ENCODE data around the gene TRIM24. TPM values are rescaled to one million over a fixed set of nuclear protein-coding genes. Genes with fewer than 3 reads are reported as not detected.

Gene TRIM24
- total and polyA plus RNA-seq, 2 of the 13 experiments (the other 11 are each of a cell fraction or from before 2014, with no cell fraction given): 100 to 106 TPM

DNA sequence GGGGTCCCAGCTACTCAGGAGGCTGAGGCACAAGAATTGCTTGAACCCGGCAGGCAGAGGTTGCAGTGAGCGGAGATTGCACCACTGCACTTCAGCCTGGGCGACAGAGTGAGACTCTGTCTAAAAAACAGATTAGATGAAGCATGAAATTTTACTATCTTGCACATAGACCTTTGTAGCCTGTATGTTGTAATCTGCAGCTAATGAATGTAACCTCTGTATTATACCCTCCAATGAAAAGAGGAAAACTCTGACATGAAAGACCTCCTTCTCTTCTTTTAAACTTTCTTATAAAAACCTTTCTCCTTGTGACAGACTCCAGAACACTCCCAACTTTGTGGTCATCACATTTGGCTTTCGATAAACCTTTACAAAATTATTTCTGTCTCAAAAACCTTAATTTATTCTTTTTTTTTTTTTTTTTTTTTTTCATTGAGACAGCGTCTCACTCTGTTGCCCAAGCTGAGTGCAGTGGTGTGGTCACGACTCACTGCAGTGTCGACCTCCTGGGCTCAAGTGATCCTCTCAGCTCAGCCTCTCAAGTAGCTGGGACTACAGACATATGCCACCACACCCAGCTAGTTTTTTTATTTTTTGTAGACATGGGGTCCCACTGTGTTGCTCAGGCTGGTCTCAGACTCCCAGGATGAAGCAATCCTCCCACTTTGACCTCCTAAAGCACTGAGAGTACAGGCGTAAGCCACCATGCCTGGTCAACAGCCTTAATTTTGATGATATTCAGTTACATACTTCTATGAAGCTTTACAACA, 143.7 kb downstream of the TRIM24 start (continued):
- TF ChIP-seq ZBTB7B (CRISPR knock-in tag; IDR thresholded peaks at IDR 0.05) (no peak), HNF4A (CRISPR knock-in tag; IDR thresholded peaks at IDR 0.05) (no peak)
- TF ChIP-seq, protein P1, sequence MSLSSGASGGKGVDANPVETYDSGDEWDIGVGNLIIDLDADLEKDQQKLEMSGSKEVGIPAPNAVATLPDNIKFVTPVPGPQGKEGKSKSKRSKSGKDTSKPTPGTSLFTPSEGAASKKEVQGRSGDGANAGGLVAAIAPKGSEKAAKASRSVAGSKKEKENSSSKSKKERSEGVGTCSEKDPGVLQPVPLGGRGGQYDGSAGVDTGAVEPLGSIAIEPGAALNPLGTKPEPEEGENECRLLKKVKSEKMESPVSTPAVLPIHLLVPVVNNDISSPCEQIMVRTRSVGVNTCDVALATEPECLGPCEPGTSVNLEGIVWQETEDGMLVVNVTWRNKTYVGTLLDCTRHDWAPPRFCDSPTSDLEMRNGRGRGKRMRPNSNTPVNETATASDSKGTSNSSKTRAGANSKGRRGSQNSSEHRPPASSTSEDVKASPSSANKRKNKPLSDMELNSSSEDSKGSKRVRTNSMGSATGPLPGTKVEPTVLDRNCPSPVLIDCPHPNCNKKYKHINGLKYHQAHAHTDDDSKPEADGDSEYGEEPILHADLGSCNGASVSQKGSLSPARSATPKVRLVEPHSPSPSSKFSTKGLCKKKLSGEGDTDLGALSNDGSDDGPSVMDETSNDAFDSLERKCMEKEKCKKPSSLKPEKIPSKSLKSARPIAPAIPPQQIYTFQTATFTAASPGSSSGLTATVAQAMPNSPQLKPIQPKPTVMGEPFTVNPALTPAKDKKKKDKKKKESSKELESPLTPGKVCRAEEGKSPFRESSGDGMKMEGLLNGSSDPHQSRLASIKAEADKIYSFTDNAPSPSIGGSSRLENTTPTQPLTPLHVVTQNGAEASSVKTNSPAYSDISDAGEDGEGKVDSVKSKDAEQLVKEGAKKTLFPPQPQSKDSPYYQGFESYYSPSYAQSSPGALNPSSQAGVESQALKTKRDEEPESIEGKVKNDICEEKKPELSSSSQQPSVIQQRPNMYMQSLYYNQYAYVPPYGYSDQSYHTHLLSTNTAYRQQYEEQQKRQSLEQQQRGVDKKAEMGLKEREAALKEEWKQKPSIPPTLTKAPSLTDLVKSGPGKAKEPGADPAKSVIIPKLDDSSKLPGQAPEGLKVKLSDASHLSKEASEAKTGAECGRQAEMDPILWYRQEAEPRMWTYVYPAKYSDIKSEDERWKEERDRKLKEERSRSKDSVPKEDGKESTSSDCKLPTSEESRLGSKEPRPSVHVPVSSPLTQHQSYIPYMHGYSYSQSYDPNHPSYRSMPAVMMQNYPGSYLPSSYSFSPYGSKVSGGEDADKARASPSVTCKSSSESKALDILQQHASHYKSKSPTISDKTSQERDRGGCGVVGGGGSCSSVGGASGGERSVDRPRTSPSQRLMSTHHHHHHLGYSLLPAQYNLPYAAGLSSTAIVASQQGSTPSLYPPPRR (CRISPR knock-in tag; IDR thresholded peaks at IDR 0.05; ENCODE audit: borderline replicate concordance): no peak
- TF ChIP-seq, protein P2, sequence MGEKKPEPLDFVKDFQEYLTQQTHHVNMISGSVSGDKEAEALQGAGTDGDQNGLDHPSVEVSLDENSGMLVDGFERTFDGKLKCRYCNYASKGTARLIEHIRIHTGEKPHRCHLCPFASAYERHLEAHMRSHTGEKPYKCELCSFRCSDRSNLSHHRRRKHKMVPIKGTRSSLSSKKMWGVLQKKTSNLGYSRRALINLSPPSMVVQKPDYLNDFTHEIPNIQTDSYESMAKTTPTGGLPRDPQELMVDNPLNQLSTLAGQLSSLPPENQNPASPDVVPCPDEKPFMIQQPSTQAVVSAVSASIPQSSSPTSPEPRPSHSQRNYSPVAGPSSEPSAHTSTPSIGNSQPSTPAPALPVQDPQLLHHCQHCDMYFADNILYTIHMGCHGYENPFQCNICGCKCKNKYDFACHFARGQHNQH (CRISPR knock-in tag; IDR thresholded peaks at IDR 0.05): no peak

DNA sequence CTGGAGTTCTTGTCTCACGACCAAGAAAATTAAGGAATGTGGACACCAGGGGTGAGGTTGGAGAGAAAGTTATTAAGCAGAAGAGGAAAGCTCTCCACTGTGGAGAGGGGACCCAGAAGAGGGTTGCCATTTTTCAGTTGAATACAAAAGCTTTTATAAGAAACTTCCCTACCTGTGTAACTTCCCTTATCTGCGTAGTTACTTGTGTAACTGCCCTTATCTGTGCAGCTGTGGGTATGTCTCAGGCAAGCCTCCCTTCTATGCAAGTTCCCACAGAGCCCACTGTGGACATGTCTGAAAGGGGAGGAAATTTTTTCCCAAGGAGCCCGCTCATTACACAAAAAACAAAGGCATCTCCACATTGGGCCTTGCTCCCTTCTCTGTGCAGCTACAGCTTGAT, 146.2 kb downstream of the TRIM24 start:
- Histone ChIP-seq H3K27me3 (ENCODE audit: control insufficient read depth in 1 of 2, insufficient read depth in 2 of 2, low read length in 2 of 2) (no peaks in the 10 kb centered on the region), H3K4me2 (ENCODE audit: low read depth, low read length) (no peak overlapping the region), H3K4me1 (ENCODE audit: insufficient read depth, low read length) (peaks cover 36% of the 10 kb centered on the region), H3K9ac (ENCODE audit: insufficient read depth, low read depth, low read length) (no peak overlapping the region), H2AFZ (ENCODE audit: low read length) (no peak overlapping the region), H4K20me1 (ENCODE audit: insufficient read depth, low read length) (no peaks in the 10 kb centered on the region), H3K79me2 (ENCODE audit: insufficient read depth, low read length) (no peaks in the 10 kb centered on the region), H3K4me3 (replicated peaks in 1 of 3; ENCODE audit: insufficient read depth in 1 of 3, low read depth in 2 of 3, low read length in 3 of 3) (no peak overlapping the region), H3K36me3 (replicated peaks in 1 of 2; ENCODE audit: control insufficient read depth in 1 of 2, insufficient read depth in 2 of 2, low read length in 2 of 2) (no peaks in the 10 kb centered on the region), H3K27ac (ENCODE audit: extremely low read length, insufficient read depth, low read length) (no peak overlapping the region), H3K9me3 (ENCODE audit: low read length) (no peaks in the 10 kb centered on the region)
- POLR2A ChIA-PET: no interaction called here
- ATAC-seq (no peak), DNase-seq (ENCODE audit: low spot score) (no peak), FAIRE-seq (no peak)
- CTCF ChIA-PET (ENCODE audit: low intra/inter-chr PET ratio, low total read pairs): no interaction called here
- in situ Hi-C loops (cut with HindIII; ENCODE audit: extremely low pct_ligation_motif_present, low pct_unique_long_range_greater_than_20kb): no loop called here
- no TSS peak for BruUV-seq (replicated peaks)
- intact Hi-C loops (cut with micrococcal nuclease; ENCODE audit: unreplicated experiment): no loop called here
- 92% methylated on average over 3 of the region's 3 CpGs for WGBS (ENCODE audit: low lambda C conversion rate)
- TF ChIP-seq ZNF879 (CRISPR knock-in tag; IDR thresholded peaks at IDR 0.05): no peak
- no peak for TF ChIP-seq ETV6 (CRISPR knock-in tag; conservative IDR thresholded peaks at IDR 0.05)
- no peak for TF ChIP-seq ZBTB7B (CRISPR knock-in tag; IDR thresholded peaks at IDR 0.05)
- TF ChIP-seq, protein P3, sequence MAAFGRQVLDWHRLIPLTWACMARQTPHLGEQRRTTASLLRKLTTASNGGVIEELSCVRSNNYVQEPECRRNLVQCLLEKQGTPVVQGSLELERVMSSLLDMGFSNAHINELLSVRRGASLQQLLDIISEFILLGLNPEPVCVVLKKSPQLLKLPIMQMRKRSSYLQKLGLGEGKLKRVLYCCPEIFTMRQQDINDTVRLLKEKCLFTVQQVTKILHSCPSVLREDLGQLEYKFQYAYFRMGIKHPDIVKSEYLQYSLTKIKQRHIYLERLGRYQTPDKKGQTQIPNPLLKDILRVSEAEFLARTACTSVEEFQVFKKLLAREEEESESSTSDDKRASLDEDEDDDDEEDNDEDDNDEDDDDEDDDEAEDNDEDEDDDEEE (CRISPR knock-in tag; IDR thresholded peaks at IDR 0.05): no peak
- no peak for TF ChIP-seq PHF8 (CRISPR knock-in tag; IDR thresholded peaks at IDR 0.05)
- no peak for TF ChIP-seq ZNF256 (CRISPR knock-in tag; conservative IDR thresholded peaks at IDR 0.05)
- TF ChIP-seq ZSCAN30 (CRISPR knock-in tag; IDR thresholded peaks at IDR 0.05): no peak
- TF ChIP-seq ZNF496 (CRISPR knock-in tag; IDR thresholded peaks at IDR 0.05; ENCODE audit: insufficient replicate concordance): no peak
- TF ChIP-seq, protein P4, sequence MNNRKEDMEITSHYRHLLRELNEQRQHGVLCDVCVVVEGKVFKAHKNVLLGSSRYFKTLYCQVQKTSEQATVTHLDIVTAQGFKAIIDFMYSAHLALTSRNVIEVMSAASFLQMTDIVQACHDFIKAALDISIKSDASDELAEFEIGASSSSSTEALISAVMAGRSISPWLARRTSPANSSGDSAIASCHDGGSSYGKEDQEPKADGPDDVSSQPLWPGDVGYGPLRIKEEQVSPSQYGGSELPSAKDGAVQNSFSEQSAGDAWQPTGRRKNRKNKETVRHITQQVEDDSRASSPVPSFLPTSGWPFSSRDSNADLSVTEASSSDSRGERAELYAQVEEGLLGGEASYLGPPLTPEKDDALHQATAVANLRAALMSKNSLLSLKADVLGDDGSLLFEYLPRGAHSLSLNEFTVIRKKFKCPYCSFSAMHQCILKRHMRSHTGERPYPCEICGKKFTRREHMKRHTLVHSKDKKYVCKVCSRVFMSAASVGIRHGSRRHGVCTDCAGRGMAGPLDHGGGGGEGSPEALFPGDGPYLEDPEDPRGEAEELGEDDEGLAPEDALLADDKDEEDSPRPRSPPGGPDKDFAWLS (CRISPR knock-in tag; IDR thresholded peaks at IDR 0.05; ENCODE audit: borderline replicate concordance): no peak
- no peak for TF ChIP-seq ZNF530 (CRISPR knock-in tag; IDR thresholded peaks at IDR 0.05; ENCODE audit: low read depth)
- no peak for TF ChIP-seq STAG1 (CRISPR knock-in tag; IDR thresholded peaks at IDR 0.05)
- no peak for TF ChIP-seq RBAK (CRISPR knock-in tag; IDR thresholded peaks at IDR 0.05)
